Tibial nerve (tissue), 4 donors: ENCODE data around the gene SUPT7L.

Experiments used
- CTCF ChIP-seq, 5 experiments: fragments of 200-600 bp in 3 of 5; fragments of 450-650 bp in 2 of 5; sonication (generic) in 3 of 5; IDR thresholded peaks; one replicate each; pipeline ENCODE4 v1.5.1; 2016 to 2019; ENCODE audit warnings: antibody characterized with exemption in 5 of 5, mild to moderate bottlenecking in 3 of 5, moderate library complexity in 2 of 5
- EP300 ChIP-seq, 2 donors: sonication (generic); formaldehyde crosslinking; IDR thresholded peaks; one replicate each; pipeline ENCODE4 v1.6.1; 2017; ENCODE audit warnings: antibody characterized with exemption in 2 of 2, mild to moderate bottlenecking in 1 of 2
- POLR2A ChIP-seq, 2 donors: fragments of 450-650 bp; IDR thresholded peaks; one replicate each; pipeline ENCODE4 v1.6.1; 2017; ENCODE audit warnings: antibody characterized with exemption in 2 of 2, mild to moderate bottlenecking in 2 of 2, moderate library complexity in 2 of 2

GRCh38 chr2:27701676-27702075 is 38.3 kb upstream of the SUPT7L start:
- no peak for TF ChIP-seq POLR2A (IDR thresholded peaks at IDR 0.05)
- TF ChIP-seq CTCF (IDR thresholded peaks at IDR 0.05), result no peak
- peak in 1 of 2 donors; percentile 8 for TF ChIP-seq EP300 (IDR thresholded peaks at IDR 0.05)
